Spleen (tissue), 7 donors: ENCODE results near the gene CCDC177.

ENCODE experiments used
- CTCF ChIP-seq, 11 experiments: fragments of 200-600 bp in 7 of 11; fragments of 450-650 bp in 4 of 11; sonication (generic) in 4 of 11; IDR thresholded peaks in 8 of 11; conservative IDR thresholded peaks in 3 of 11; 1 replicate in 7 of 11; 2 replicates in 4 of 11; pipeline versions ENCODE4 v1.4.0 to v1.8.0; 2016 to 2021; ENCODE audit warnings: antibody characterized with exemption in 11 of 11, inconsistent platforms in 4 of 11, mild to moderate bottlenecking in 1 of 11
- POLR2A ChIP-seq, 3 donors: fragments of 450-650 bp; IDR thresholded peaks; one replicate each; pipeline ENCODE4 v1.5.1; 2017; ENCODE audit warnings: antibody characterized with exemption in 3 of 3, mild to moderate bottlenecking in 1 of 3
- donor health status: DM: no; HTN: no; CAD: no; lungs with moderate emphysema.
- donor health status: DM: no; HTN: no; CAD: no.
- donor health status: DM: no; HTN: no; CAD: no.

- TF ChIP-seq POLR2A (IDR thresholded peaks at IDR 0.05), result no peak
- TF ChIP-seq CTCF (IDR thresholded peaks at IDR 0.05 in 8 of 11, conservative IDR thresholded peaks at IDR 0.05 in 3 of 11), result peak in 4 of 11 experiments; percentile 14 to 35 (median 18)
Observed at GRCh38 chr14:69580009-69580577, 5.4 kb upstream of the CCDC177 start.
